GM21737 (cell line): ENCODE results near the gene SLC4A7.
"Not testable (repeated sequence)": the region's sequence is repeated elsewhere in the genome, so short reads cannot be mapped to it uniquely, and the experiment has no call there.

Experiments used
- ATAC-seq: cut with Tn5 transposase; IDR thresholded peaks from one replicate; pipeline ENCODE4 v1.9.1; 2021; ENCODE audit warnings: mild to moderate bottlenecking, moderate library complexity; ENCODE audit not compliant: unreplicated experiment

SLC4A7 gene

GRCh38 chr3:27484015-27484844, at the start of gene SLC4A7:
Gene SLC4A7 (minus strand): TSS chr3:27484384. CDS start chr3:27484126, 258 bp downstream.
- ATAC-seq, result peak; percentile 93

GRCh38 chr3:27533261-27533607, 49.0 kb upstream of the SLC4A7 start:
- ATAC-seq, result no peak

GRCh38 chr3:27532426-27533260, 48.5 kb upstream of the SLC4A7 start:
- no peak for ATAC-seq

GRCh38 chr3:27531193-27531751, 47.1 kb upstream of the SLC4A7 start:
- ATAC-seq, result not testable (repeated sequence)

- ATAC-seq, result no peak
Observed at GRCh38 chr3:27528791-27529190, 44.6 kb upstream of the SLC4A7 start.

- no peak for ATAC-seq
Observed at GRCh38 chr3:27526614-27527315, 42.6 kb upstream of the SLC4A7 start.

GRCh38 chr3:27521872-27522265, 37.7 kb upstream of the SLC4A7 start:
- ATAC-seq, result no peak

- ATAC-seq, result no peak
Observed at GRCh38 chr3:27521179-27521871, 37.1 kb upstream of the SLC4A7 start.

- no peak for ATAC-seq
Observed at GRCh38 chr3:27511724-27512422, 27.7 kb upstream of the SLC4A7 start.

- no peak for ATAC-seq
Observed at GRCh38 chr3:27509376-27509775, 25.2 kb upstream of the SLC4A7 start.

GRCh38 chr3:27508424-27508823, 24.2 kb upstream of the SLC4A7 start:
- no peak for ATAC-seq

GRCh38 chr3:27507515-27508266, 23.5 kb upstream of the SLC4A7 start:
- no peak for ATAC-seq

GRCh38 chr3:27507111-27507510, 22.9 kb upstream of the SLC4A7 start:
- no peak for ATAC-seq

GRCh38 chr3:27504749-27505148, 20.6 kb upstream of the SLC4A7 start:
- ATAC-seq, result no peak

- ATAC-seq, result no peak
Observed at GRCh38 chr3:27503526-27503925, 19.3 kb upstream of the SLC4A7 start.

- ATAC-seq, result no peak
Observed at GRCh38 chr3:27501759-27502158, 17.6 kb upstream of the SLC4A7 start.

GRCh38 chr3:27500986-27501385, 16.8 kb upstream of the SLC4A7 start:
- ATAC-seq, result no peak

GRCh38 chr3:27500035-27500434, 15.9 kb upstream of the SLC4A7 start:
- no peak for ATAC-seq

- no peak for ATAC-seq
Observed at GRCh38 chr3:27494784-27495183, 10.6 kb upstream of the SLC4A7 start.
